ENCODE measurements around the gene GMDS.

The GMDS gene

GRCh38 chr6:2257363-2257762 lies 12.0 kb upstream of the GMDS start:
- ATAC-seq (ENCODE audit: insufficient read depth, low read depth): no peak
- Histone ChIP-seq H3K27me3 (ENCODE audit: insufficient read depth, low read length, poor library complexity) (no peaks in the 10 kb centered on the region), H3K36me3 (ENCODE audit: insufficient read depth, low read length) (peaks cover 16% of the 10 kb centered on the region), H3K4me3 (ENCODE audit: low read depth in 1 of 2, low read length in 2 of 2) (no peak overlapping the region), H3K27ac (ENCODE audit: low read length) (no peak overlapping the region), H3K4me1 (ENCODE audit: insufficient read depth, low read length) (no peaks in the 10 kb centered on the region), H3K79me2 (ENCODE audit: insufficient read depth, low read length) (no peaks in the 10 kb centered on the region), H3K4me2 (ENCODE audit: insufficient read depth, low read length) (no peak overlapping the region), H4K20me1 (ENCODE audit: insufficient read depth, low read length) (no peaks in the 10 kb centered on the region), H2AFZ (ENCODE audit: low read depth, low read length) (no peak overlapping the region), H3K9me3 (ENCODE audit: insufficient read depth, low read length, severe bottlenecking) (peaks cover 4% of the 10 kb centered on the region), H3K9ac (ENCODE audit: low read depth, low read length) (no peak overlapping the region)
- DNase-seq: no peak
- no peak for TF ChIP-seq CTCF (IDR thresholded peaks at IDR 0.05; ENCODE audit: borderline replicate concordance, extremely low read depth, low read length, poor library complexity, severe bottlenecking)
- TF ChIP-seq EZH2 (IDR thresholded peaks at IDR 0.05; ENCODE audit: borderline replicate concordance, low read depth, low read length, severe bottlenecking): no peak

DNA sequence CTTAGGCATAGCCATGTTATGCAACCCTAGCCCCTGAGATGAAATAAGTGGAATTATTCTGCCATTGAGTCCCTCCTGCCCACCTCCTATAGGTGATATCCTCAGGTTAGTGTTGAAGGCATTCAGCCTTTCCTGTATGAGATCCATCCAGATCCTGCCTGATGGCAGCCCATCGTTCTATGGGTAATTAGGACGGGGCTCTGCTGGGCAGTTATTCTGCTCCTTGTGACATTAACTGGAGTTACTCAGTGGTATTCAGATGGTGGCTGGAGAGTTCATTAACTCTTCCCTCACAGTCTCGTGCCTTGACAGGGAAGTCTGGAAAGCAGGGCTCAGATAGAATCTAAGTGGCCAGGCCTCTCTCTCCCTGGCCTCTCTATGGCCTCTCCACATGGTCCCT lies 9.3 kb upstream of the GMDS start:
- H2AFZ ChIP-seq (ENCODE audit: low read depth, low read length): no peak overlapping the region
- H3K9ac ChIP-seq (ENCODE audit: low read depth, low read length): no peak overlapping the region
- H3K9me3 ChIP-seq (ENCODE audit: insufficient read depth, low read length, severe bottlenecking): peaks cover 4% of the 10 kb centered on the region
- H4K20me1 ChIP-seq (ENCODE audit: insufficient read depth, low read length): no peaks in the 10 kb centered on the region
- ATAC-seq (ENCODE audit: insufficient read depth, low read depth) (no peak), DNase-seq (no peak)
- H3K27ac ChIP-seq (ENCODE audit: low read length): no peak overlapping the region
- no peaks in the 10 kb centered on the region for H3K4me1 ChIP-seq (ENCODE audit: insufficient read depth, low read length)
- TF ChIP-seq EZH2 (IDR thresholded peaks at IDR 0.05; ENCODE audit: borderline replicate concordance, low read depth, low read length, severe bottlenecking): no peak
- TF ChIP-seq CTCF (IDR thresholded peaks at IDR 0.05; ENCODE audit: borderline replicate concordance, extremely low read depth, low read length, poor library complexity, severe bottlenecking): no peak
- H3K4me3 ChIP-seq (ENCODE audit: low read depth in 1 of 2, low read length in 2 of 2): no peak overlapping the region
- H3K79me2 ChIP-seq (ENCODE audit: insufficient read depth, low read length): no peaks in the 10 kb centered on the region
- peaks cover 19% of the 10 kb centered on the region for H3K36me3 ChIP-seq (ENCODE audit: insufficient read depth, low read length)
- H3K4me2 ChIP-seq (ENCODE audit: insufficient read depth, low read length): no peak overlapping the region
- no peaks in the 10 kb centered on the region for H3K27me3 ChIP-seq (ENCODE audit: insufficient read depth, low read length, poor library complexity)

GRCh38 chr6:2249126-2249525 lies 3.7 kb upstream of the GMDS start:
- H2AFZ ChIP-seq (ENCODE audit: low read depth, low read length): no peak overlapping the region
- DNase-seq (no peak), ATAC-seq (ENCODE audit: insufficient read depth, low read depth) (no peak)
- peaks cover 16% of the 10 kb centered on the region for H3K36me3 ChIP-seq (ENCODE audit: insufficient read depth, low read length)
- no peaks in the 10 kb centered on the region for H4K20me1 ChIP-seq (ENCODE audit: insufficient read depth, low read length)
- H3K79me2 ChIP-seq (ENCODE audit: insufficient read depth, low read length): peaks cover 23% of the 10 kb centered on the region
- H3K27me3 ChIP-seq (ENCODE audit: insufficient read depth, low read length, poor library complexity): no peaks in the 10 kb centered on the region
- no peak overlapping the region for H3K4me3 ChIP-seq (ENCODE audit: low read depth in 1 of 2, low read length in 2 of 2)
- no peaks in the 10 kb centered on the region for H3K9me3 ChIP-seq (ENCODE audit: insufficient read depth, low read length, severe bottlenecking)
- no peak overlapping the region for H3K27ac ChIP-seq (ENCODE audit: low read length)
- peaks cover 31% of the 10 kb centered on the region for H3K4me1 ChIP-seq (ENCODE audit: insufficient read depth, low read length)
- H3K9ac ChIP-seq (ENCODE audit: low read depth, low read length): no peak overlapping the region
- no peak overlapping the region for H3K4me2 ChIP-seq (ENCODE audit: insufficient read depth, low read length)
- TF ChIP-seq CTCF (IDR thresholded peaks at IDR 0.05; ENCODE audit: borderline replicate concordance, extremely low read depth, low read length, poor library complexity, severe bottlenecking) (no peak), EZH2 (IDR thresholded peaks at IDR 0.05; ENCODE audit: borderline replicate concordance, low read depth, low read length, severe bottlenecking) (no peak)

GRCh38 chr6:2247664-2248063 lies 2.3 kb upstream of the GMDS start:
- Histone ChIP-seq H3K27ac (ENCODE audit: low read length) (peak overlapping the region; percentile 46), H3K79me2 (ENCODE audit: insufficient read depth, low read length) (peaks cover 31% of the 10 kb centered on the region), H3K4me1 (ENCODE audit: insufficient read depth, low read length) (peaks cover 45% of the 10 kb centered on the region), H3K36me3 (ENCODE audit: insufficient read depth, low read length) (peaks cover 9% of the 10 kb centered on the region), H3K4me3 (ENCODE audit: low read depth in 1 of 2, low read length in 2 of 2) (no peak overlapping the region), H3K9me3 (ENCODE audit: insufficient read depth, low read length, severe bottlenecking) (no peaks in the 10 kb centered on the region), H3K27me3 (ENCODE audit: insufficient read depth, low read length, poor library complexity) (no peaks in the 10 kb centered on the region), H4K20me1 (ENCODE audit: insufficient read depth, low read length) (no peaks in the 10 kb centered on the region), H2AFZ (ENCODE audit: low read depth, low read length) (no peak overlapping the region), H3K4me2 (ENCODE audit: insufficient read depth, low read length) (no peak overlapping the region), H3K9ac (ENCODE audit: low read depth, low read length) (no peak overlapping the region)
- TF ChIP-seq CTCF (IDR thresholded peaks at IDR 0.05; ENCODE audit: borderline replicate concordance, extremely low read depth, low read length, poor library complexity, severe bottlenecking) (no peak), EZH2 (IDR thresholded peaks at IDR 0.05; ENCODE audit: borderline replicate concordance, low read depth, low read length, severe bottlenecking) (no peak)
- no peak for ATAC-seq (ENCODE audit: insufficient read depth, low read depth)
- no peak for DNase-seq

All from DND-41 (cell line).